Measurements from ENCODE around the gene FGF5.

DNA sequence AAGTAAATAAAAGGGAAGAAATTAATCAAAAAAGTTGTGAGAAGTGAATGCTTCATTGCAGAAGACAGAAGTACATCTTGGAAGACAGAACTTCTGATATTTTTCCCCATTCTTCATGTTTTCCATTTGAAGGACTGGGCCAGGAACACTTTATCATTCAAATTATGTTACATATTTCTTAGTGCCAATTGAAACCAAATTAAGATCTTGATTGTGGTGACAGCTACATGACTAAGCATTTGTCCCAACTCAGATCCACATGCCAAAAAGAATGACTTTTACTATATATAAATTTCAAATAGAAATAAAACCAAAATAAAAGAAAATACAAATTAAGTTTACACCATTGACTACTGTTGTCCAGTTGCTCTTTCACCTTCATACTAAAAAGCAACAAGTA is 14.0 kb upstream of the FGF5 start:
- TF ChIP-seq EZH2 (IDR thresholded peaks at IDR 0.05): no peak
- TF ChIP-seq POLR2AphosphoS5 (IDR thresholded peaks at IDR 0.05; ENCODE audit: borderline replicate concordance, low read depth, low read length): no peak
